IPS DF 6.9 (cell line): Measurements from ENCODE around the gene VWA1.
"Not testable (repeated sequence)": the region's sequence is repeated elsewhere in the genome, so short reads cannot be mapped to it uniquely, and the experiment has no call there.

Experiments used
- DNase-seq: peaks from one replicate; pipeline ENCODE4 v3.0.0-alpha.2; 2013; ENCODE audit warnings: low read depth, low spot score
- H3K27ac ChIP-seq: one replicate; pipeline ENCODE4 v1.5.1; 2013; ENCODE audit warnings: low read length, control low read depth
- H3K27me3 ChIP-seq: 2 replicates; pipeline ENCODE4 v1.6.1; 2013; ENCODE audit warnings: mild to moderate bottlenecking, low read length; ENCODE audit not compliant: control insufficient read depth, insufficient read depth
- H3K36me3 ChIP-seq: 2 replicates; pipeline ENCODE4 v1.6.1; 2013; ENCODE audit warnings: low read length; ENCODE audit not compliant: control insufficient read depth, insufficient read depth
- H3K4me1 ChIP-seq: 2 replicates; pipeline ENCODE4 v1.6.1; 2013; ENCODE audit warnings: low read length; ENCODE audit not compliant: control insufficient read depth, insufficient read depth
- H3K4me3 ChIP-seq: 2 replicates; pipeline ENCODE4 v1.5.1; 2013; ENCODE audit warnings: mild to moderate bottlenecking, low read length
- H3K9me3 ChIP-seq: 2 replicates; pipeline ENCODE4 v1.6.1; 2013; ENCODE audit warnings: low read length, inconsistent platforms; ENCODE audit not compliant: control insufficient read depth, insufficient read depth
- WGBS: extraction: QIAGEN DNeasy Blood & Tissue Kit; methylation state at CpG from one replicate; pipeline ENCODE4 v1.1.7; 2013; ENCODE audit warnings: mixed read lengths, missing lambda C conversion rate; ENCODE audit not compliant: insufficient read length, insufficient coverage; 5-methylcytosine and 5-hydroxymethylcytosine counted together

VWA1 gene

GRCh38 chr1:1406101-1406820, 29.2 kb upstream of the VWA1 start:
- Histone ChIP-seq H3K27me3 (no peaks in the 10 kb centered on the region), H3K4me1 (no peaks in the 10 kb centered on the region), H3K36me3 (peaks cover 12% of the 10 kb centered on the region), H3K9me3 (no peaks in the 10 kb centered on the region), H3K4me3 (peak overlapping the region; percentile 92), H3K27ac (no peak overlapping the region)
- no peak for DNase-seq
- no CpG with 5 or more reads among the region's 43 CpGs for WGBS

GRCh38 chr1:1406821-1407635, 28.5 kb upstream of the VWA1 start, which contains the start of gene MRPL20:
TSS of gene MRPL20 (minus strand) at chr1:1407293. CDS start at chr1:1407217, 76 bp downstream.
- H3K27me3 ChIP-seq, result no peaks in the 10 kb centered on the region
- DNase-seq, result no peak
- no CpG with 5 or more reads among the region's 98 CpGs for WGBS
- no peaks in the 10 kb centered on the region for H3K9me3 ChIP-seq
- H3K27ac ChIP-seq, result no peak within 1 kb of the TSS
- peaks cover 8% of the 10 kb centered on the region for H3K36me3 ChIP-seq
- H3K4me3 ChIP-seq, result peak within 1 kb of the TSS; percentile 92
- no peaks in the 10 kb centered on the region for H3K4me1 ChIP-seq

GRCh38 chr1:1407636-1408318, 27.7 kb upstream of the VWA1 start:
- WGBS, result no CpG with 5 or more reads among the region's 41 CpGs
- Histone ChIP-seq H3K4me1 (no peaks in the 10 kb centered on the region), H3K27ac (no peak overlapping the region), H3K27me3 (no peaks in the 10 kb centered on the region), H3K36me3 (peaks cover 8% of the 10 kb centered on the region), H3K4me3 (peak overlapping the region; percentile 92), H3K9me3 (no peaks in the 10 kb centered on the region)
- no peak for DNase-seq

GRCh38 chr1:1410238-1410637, 25.3 kb upstream of the VWA1 start:
- DNase-seq, H3K27ac ChIP-seq, H3K4me3 ChIP-seq, H3K9me3 ChIP-seq, H3K36me3 ChIP-seq, H3K4me1 ChIP-seq, H3K27me3 ChIP-seq: not testable (repeated sequence)
- no CpG with 5 or more reads among the region's 8 CpGs for WGBS

- no peaks in the 10 kb centered on the region for H3K4me1 ChIP-seq
- no peaks in the 10 kb centered on the region for H3K27me3 ChIP-seq
- no peak for DNase-seq
- no CpG with 5 or more reads among the region's 13 CpGs for WGBS
- H3K9me3 ChIP-seq, result no peaks in the 10 kb centered on the region
- no peak overlapping the region for H3K27ac ChIP-seq
- H3K36me3 ChIP-seq, result no peaks in the 10 kb centered on the region
- H3K4me3 ChIP-seq, result no peak overlapping the region
These were observed 23.9 kb upstream of the VWA1 start for GRCh38 chr1:1411626-1412025.

GRCh38 chr1:1412311-1412902, 23.1 kb upstream of the VWA1 start:
- not testable (repeated sequence) for H3K27me3 ChIP-seq, DNase-seq, H3K27ac ChIP-seq, H3K36me3 ChIP-seq, H3K9me3 ChIP-seq, H3K4me1 ChIP-seq, H3K4me3 ChIP-seq
- WGBS, result no CpG with 5 or more reads among the region's 11 CpGs

GRCh38 chr1:1415751-1416150, 19.7 kb upstream of the VWA1 start:
- Histone ChIP-seq H3K36me3 (no peaks in the 10 kb centered on the region; the same call in 1 of the 2 replicates), H3K9me3 (no peaks in the 10 kb centered on the region), H3K4me3 (no peak overlapping the region), H3K27ac (no peak overlapping the region), H3K27me3 (no peaks in the 10 kb centered on the region), H3K4me1 (0 out of 2 replicates have a peak, but pooled peaks cover 3% of the 10 kb centered on the region)
- no CpG with 5 or more reads among the region's 13 CpGs for WGBS
- no peak for DNase-seq

- peaks cover 10% of the 10 kb centered on the region for H3K4me1 ChIP-seq
- not testable (repeated sequence) for H3K36me3 ChIP-seq, H3K4me3 ChIP-seq, H3K27me3 ChIP-seq, H3K9me3 ChIP-seq, DNase-seq, H3K27ac ChIP-seq
- no CpG with 5 or more reads among the region's 5 CpGs for WGBS
These were observed 18.1 kb upstream of the VWA1 start for GRCh38 chr1:1417396-1417795.

- not testable (repeated sequence) for H3K9me3 ChIP-seq, DNase-seq, H3K27ac ChIP-seq, H3K4me3 ChIP-seq, H3K27me3 ChIP-seq, H3K36me3 ChIP-seq
- WGBS, result no CpG with 5 or more reads among the region's 25 CpGs
- H3K4me1 ChIP-seq, result peaks cover 12% of the 10 kb centered on the region
These were observed 17.5 kb upstream of the VWA1 start for GRCh38 chr1:1417825-1418463.
